Ishikawa (cell line): ENCODE results near the gene CAMK2A.

ENCODE experiments used
- CEBPB ChIP-seq: IDR thresholded peaks from 2 replicates; pipeline ENCODE4 v1.6.1; 2012
- CREB1 ChIP-seq: IDR thresholded peaks from 2 replicates; pipeline ENCODE4 v1.6.1; 2012; ENCODE audit warnings: low read depth
- EGR1 ChIP-seq: IDR thresholded peaks from 2 replicates; pipeline ENCODE4 v1.6.1; 2012
- EP300 ChIP-seq: IDR thresholded peaks from 2 replicates; pipeline ENCODE4 v1.6.1; 2012; ENCODE audit warnings: borderline replicate concordance
- FOXM1 ChIP-seq: IDR thresholded peaks from 2 replicates; pipeline ENCODE4 v1.6.1; 2012; ENCODE audit warnings: low read depth, borderline replicate concordance
- NFIC ChIP-seq: IDR thresholded peaks from 2 replicates; pipeline ENCODE4 v1.6.1; 2012
- RAD21 ChIP-seq: IDR thresholded peaks from 2 replicates; pipeline ENCODE4 v1.6.1; 2012; ENCODE audit warnings: low read depth
- TAF1 ChIP-seq: IDR thresholded peaks from 2 replicates; pipeline ENCODE4 v1.6.1; 2012; ENCODE audit warnings: low read depth, mild to moderate bottlenecking
- TCF12 ChIP-seq: IDR thresholded peaks from 2 replicates; pipeline ENCODE4 v1.6.1; 2012; ENCODE audit warnings: low read depth
- TEAD4 ChIP-seq: IDR thresholded peaks from 2 replicates; pipeline ENCODE4 v1.6.1; 2012
- YY1 ChIP-seq: IDR thresholded peaks from 2 replicates; pipeline ENCODE4 v1.6.1; 2012; ENCODE audit warnings: low read depth
- ZBTB7A ChIP-seq: IDR thresholded peaks from 2 replicates; pipeline ENCODE4 v1.6.1; 2012; ENCODE audit warnings: low read depth
- TF ChIP-seq, protein P1 (sequence below): IDR thresholded peaks from 2 replicates; pipeline ENCODE4 v1.6.1; 2012
- TF ChIP-seq, protein P2 (sequence below): IDR thresholded peaks from 2 replicates; pipeline ENCODE4 v1.6.1; 2012; ENCODE audit warnings: low read depth, mild to moderate bottlenecking
- TF ChIP-seq, protein P3 (sequence below): IDR thresholded peaks from 2 replicates; pipeline ENCODE4 v1.6.1; 2012

The CAMK2A gene

DNA sequence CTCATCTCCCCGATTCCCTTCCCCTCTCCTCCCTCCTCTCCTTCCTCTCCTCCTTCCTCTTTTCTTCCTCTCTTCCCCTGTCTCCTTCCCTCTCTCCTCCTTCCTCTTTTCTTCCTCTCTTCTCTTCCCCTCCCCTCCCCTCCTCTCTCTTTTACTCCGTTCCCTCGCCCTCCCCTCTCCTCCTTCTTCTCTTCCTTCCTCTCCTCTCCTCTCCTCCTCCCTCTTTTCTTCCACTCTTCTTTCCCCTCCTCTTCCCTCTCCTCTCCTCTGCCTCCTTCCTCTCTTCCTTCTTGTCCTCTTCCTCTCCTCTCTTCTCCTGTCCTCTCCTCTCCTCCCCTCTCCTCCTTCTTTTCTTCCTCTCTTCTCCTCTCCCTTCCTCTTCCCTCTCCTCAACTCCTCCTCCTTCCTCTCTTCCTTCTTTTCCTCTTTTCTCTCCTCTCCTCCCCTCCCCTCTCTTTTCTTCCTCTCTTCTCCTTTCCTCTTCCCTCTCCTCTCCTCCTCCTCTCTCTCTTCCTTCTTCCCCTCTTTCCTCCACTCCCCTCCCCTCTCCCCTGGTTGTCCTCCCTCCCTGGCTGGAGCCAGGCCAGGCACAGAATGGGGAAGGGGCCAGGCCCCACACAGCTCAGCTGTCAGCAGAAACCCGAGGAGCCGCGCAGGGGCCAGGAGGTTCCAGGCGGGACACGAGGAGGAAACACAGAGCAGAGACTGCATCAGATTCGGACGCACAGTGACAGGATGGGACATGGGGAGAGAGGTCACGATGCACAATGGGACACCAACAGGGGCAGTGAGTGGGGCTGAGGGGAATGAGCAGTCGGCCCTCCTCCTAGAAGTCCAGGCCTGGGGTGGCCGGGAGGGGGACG lies 48.0 kb downstream of the CAMK2A start:
- no peak for TF ChIP-seq CREB1
- no peak for TF ChIP-seq ZBTB7A
- TF ChIP-seq YY1 = no peak
- no peak for TF ChIP-seq NFIC
- TF ChIP-seq FOXM1 = no peak
- TF ChIP-seq, protein P1, sequence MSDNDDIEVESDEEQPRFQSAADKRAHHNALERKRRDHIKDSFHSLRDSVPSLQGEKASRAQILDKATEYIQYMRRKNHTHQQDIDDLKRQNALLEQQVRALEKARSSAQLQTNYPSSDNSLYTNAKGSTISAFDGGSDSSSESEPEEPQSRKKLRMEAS = no peak
- TF ChIP-seq CEBPB = no peak
- TF ChIP-seq EP300 = no peak
- no peak for TF ChIP-seq TEAD4
- TF ChIP-seq EGR1 = no peak
- no peak for TF ChIP-seq TCF12
- TF ChIP-seq RAD21 = no peak
- TF ChIP-seq, protein P2, sequence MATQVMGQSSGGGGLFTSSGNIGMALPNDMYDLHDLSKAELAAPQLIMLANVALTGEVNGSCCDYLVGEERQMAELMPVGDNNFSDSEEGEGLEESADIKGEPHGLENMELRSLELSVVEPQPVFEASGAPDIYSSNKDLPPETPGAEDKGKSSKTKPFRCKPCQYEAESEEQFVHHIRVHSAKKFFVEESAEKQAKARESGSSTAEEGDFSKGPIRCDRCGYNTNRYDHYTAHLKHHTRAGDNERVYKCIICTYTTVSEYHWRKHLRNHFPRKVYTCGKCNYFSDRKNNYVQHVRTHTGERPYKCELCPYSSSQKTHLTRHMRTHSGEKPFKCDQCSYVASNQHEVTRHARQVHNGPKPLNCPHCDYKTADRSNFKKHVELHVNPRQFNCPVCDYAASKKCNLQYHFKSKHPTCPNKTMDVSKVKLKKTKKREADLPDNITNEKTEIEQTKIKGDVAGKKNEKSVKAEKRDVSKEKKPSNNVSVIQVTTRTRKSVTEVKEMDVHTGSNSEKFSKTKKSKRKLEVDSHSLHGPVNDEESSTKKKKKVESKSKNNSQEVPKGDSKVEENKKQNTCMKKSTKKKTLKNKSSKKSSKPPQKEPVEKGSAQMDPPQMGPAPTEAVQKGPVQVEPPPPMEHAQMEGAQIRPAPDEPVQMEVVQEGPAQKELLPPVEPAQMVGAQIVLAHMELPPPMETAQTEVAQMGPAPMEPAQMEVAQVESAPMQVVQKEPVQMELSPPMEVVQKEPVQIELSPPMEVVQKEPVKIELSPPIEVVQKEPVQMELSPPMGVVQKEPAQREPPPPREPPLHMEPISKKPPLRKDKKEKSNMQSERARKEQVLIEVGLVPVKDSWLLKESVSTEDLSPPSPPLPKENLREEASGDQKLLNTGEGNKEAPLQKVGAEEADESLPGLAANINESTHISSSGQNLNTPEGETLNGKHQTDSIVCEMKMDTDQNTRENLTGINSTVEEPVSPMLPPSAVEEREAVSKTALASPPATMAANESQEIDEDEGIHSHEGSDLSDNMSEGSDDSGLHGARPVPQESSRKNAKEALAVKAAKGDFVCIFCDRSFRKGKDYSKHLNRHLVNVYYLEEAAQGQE = no peak
- no peak for TF ChIP-seq TAF1
- TF ChIP-seq, protein P3, sequence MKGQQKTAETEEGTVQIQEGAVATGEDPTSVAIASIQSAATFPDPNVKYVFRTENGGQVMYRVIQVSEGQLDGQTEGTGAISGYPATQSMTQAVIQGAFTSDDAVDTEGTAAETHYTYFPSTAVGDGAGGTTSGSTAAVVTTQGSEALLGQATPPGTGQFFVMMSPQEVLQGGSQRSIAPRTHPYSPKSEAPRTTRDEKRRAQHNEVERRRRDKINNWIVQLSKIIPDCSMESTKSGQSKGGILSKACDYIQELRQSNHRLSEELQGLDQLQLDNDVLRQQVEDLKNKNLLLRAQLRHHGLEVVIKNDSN = no peak

DNA sequence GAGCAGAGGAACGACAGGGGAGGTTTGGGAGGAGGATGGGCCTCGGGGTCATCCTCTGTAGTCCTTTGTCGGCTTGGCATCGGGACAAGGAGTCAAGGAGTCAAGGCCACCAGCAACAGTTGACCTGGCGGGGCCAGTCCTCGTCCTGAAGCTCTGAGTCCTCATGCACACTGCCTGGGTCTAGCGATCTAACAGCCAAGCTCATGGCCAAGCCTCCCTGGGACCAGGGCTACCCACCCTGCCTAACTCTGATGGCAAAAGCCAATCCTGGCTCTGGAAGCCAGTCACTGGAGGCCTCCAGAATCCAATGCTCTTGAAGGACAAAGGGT lies 49.8 kb downstream of the CAMK2A start:
- no peak for TF ChIP-seq EP300
- TF ChIP-seq, protein P1 = no peak
- no peak for TF ChIP-seq FOXM1
- no peak for TF ChIP-seq RAD21
- no peak for TF ChIP-seq CEBPB
- no peak for TF ChIP-seq ZBTB7A
- no peak for TF ChIP-seq TEAD4
- TF ChIP-seq EGR1 = no peak

DNA sequence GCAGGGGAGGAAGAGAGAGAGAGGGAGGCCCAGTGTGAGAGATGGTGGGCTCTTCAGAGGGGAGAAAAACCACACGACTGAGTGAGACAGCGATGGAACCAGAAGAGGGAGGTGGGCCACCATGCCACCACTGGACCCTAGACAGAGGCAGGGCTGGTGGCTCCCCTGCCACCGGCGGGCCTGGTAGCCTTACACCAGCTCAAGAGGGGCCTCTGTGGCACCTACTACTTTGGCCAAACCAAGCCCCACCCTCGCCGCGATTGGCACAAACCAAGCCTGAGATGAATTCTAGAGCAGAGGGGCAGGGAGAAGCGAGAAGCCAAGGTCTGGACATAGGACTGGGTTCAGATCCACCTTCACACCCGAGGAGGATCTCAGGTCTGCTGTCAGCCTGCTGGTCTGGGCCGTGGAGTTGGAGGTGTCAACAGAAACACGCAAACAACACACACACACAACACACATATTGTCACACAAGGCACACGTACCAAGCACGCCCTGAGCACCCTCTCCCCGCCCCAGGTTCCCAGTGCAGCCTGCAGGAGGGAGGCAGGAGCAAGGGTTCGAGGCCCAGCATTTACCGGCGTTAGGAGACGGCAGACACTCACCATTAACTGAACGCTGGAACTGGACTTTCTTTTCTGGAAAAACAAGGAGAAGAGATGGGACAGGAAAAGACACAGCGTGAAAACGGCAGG lies 50.3 kb downstream of the CAMK2A start:
- no peak for TF ChIP-seq RAD21
- TF ChIP-seq EGR1 = no peak
- no peak for TF ChIP-seq TAF1
- no peak for TF ChIP-seq TEAD4
- TF ChIP-seq, protein P2 = no peak
- TF ChIP-seq CEBPB = no peak
- no peak for TF ChIP-seq CREB1
- no peak for TF ChIP-seq EP300
- no peak for TF ChIP-seq TCF12
- TF ChIP-seq NFIC = no peak
- TF ChIP-seq FOXM1 = no peak
- TF ChIP-seq, protein P1 = no peak
- no peak for TF ChIP-seq ZBTB7A
- TF ChIP-seq, protein P3 = no peak

DNA sequence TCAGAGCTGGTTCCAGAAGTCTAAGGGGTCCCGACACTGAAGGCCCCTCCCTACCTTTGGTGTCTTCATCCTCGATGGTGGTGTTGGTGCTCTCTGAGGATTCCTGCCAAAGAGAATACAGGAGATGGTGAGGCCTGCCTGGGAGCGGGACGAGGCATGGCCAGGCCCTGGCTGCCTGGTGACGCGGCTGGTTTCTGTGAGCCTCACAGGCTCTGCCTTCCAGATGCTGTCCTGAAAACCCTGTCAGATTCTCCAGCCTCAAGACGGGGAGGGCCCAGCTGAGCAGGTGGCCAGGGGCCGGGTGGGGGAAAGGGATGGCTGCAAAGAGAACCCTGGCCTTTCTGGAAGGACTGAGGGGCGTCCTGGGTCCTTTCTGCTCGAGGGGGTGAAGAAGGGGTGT lies 50.9 kb downstream of the CAMK2A start:
- TF ChIP-seq ZBTB7A = no peak
- TF ChIP-seq, protein P3 = no peak
- TF ChIP-seq NFIC = no peak
- TF ChIP-seq CEBPB = no peak
- no peak for TF ChIP-seq TAF1
- TF ChIP-seq FOXM1 = no peak
- no peak for TF ChIP-seq TEAD4
- TF ChIP-seq, protein P2 = no peak
- TF ChIP-seq EP300 = no peak
- no peak for TF ChIP-seq EGR1
